ENCODE results near the gene NEMF. TPM values are rescaled to one million over a fixed set of nuclear protein-coding genes. Genes with fewer than 3 reads are reported as not detected.
"Not testable (repeated sequence)": the region's sequence is repeated elsewhere in the genome, so short reads cannot be mapped to it uniquely, and the experiment has no call there.

NEMF gene
- total RNA-seq, 1 donor from 2014 or later: 30.3 TPM

- Histone ChIP-seq H3K4me3 (ENCODE audit: low read depth, low read length) (no peak overlapping the region), H3K36me3 (ENCODE audit: control insufficient read depth, insufficient read depth, low read length) (peaks cover 5% of the 10 kb centered on the region), H3K27me3 (ENCODE audit: control insufficient read depth, insufficient read depth, low read length) (no peaks in the 10 kb centered on the region)
- FAIRE-seq: no peak
- no peak for TF ChIP-seq CTCF (IDR thresholded peaks at IDR 0.05; ENCODE audit: insufficient read depth, low read length, severe bottlenecking)
- no peak for DNase-seq (ENCODE audit: low read depth)
These were observed 43.8 kb downstream of the NEMF start for GRCh38 chr14:49808780-49809179.

GRCh38 chr14:49796025-49796424 lies 56.6 kb downstream of the NEMF start:
- no peak for FAIRE-seq
- Histone ChIP-seq H3K27me3 (ENCODE audit: control insufficient read depth, insufficient read depth, low read length) (no peaks in the 10 kb centered on the region), H3K36me3 (ENCODE audit: control insufficient read depth, insufficient read depth, low read length) (peaks cover 8% of the 10 kb centered on the region), H3K4me3 (ENCODE audit: low read depth, low read length) (no peak overlapping the region)
- TF ChIP-seq CTCF (IDR thresholded peaks at IDR 0.05; ENCODE audit: insufficient read depth, low read length, severe bottlenecking): no peak
- peak; percentile 15 for DNase-seq (ENCODE audit: low read depth)

GRCh38 chr14:49792618-49793017 lies 60.0 kb downstream of the NEMF start:
- H3K4me3 ChIP-seq (ENCODE audit: low read depth, low read length): no peak overlapping the region
- peaks cover 3% of the 10 kb centered on the region for H3K36me3 ChIP-seq (ENCODE audit: control insufficient read depth, insufficient read depth, low read length)
- no peaks in the 10 kb centered on the region for H3K27me3 ChIP-seq (ENCODE audit: control insufficient read depth, insufficient read depth, low read length)
- DNase-seq (ENCODE audit: low read depth) (no peak), FAIRE-seq (no peak)
- TF ChIP-seq CTCF (IDR thresholded peaks at IDR 0.05; ENCODE audit: insufficient read depth, low read length, severe bottlenecking): no peak

- no peak overlapping the region for H3K4me3 ChIP-seq (ENCODE audit: low read depth, low read length)
- FAIRE-seq (no peak), DNase-seq (ENCODE audit: low read depth) (no peak)
- no peaks in the 10 kb centered on the region for H3K27me3 ChIP-seq (ENCODE audit: control insufficient read depth, insufficient read depth, low read length)
- TF ChIP-seq CTCF (IDR thresholded peaks at IDR 0.05; ENCODE audit: insufficient read depth, low read length, severe bottlenecking): no peak
- H3K36me3 ChIP-seq (ENCODE audit: control insufficient read depth, insufficient read depth, low read length): peaks cover 21% of the 10 kb centered on the region
These were observed 66.3 kb downstream of the NEMF start for GRCh38 chr14:49786315-49786714.

GRCh38 chr14:49783394-49784014 lies 69.1 kb downstream of the NEMF start:
- Histone ChIP-seq H3K36me3 (ENCODE audit: control insufficient read depth, insufficient read depth, low read length) (peaks cover 23% of the 10 kb centered on the region), H3K27me3 (ENCODE audit: control insufficient read depth, insufficient read depth, low read length) (no peaks in the 10 kb centered on the region), H3K4me3 (ENCODE audit: low read depth, low read length) (no peak overlapping the region)
- TF ChIP-seq CTCF (IDR thresholded peaks at IDR 0.05; ENCODE audit: insufficient read depth, low read length, severe bottlenecking): no peak
- DNase-seq (ENCODE audit: low read depth): no peak
- FAIRE-seq: no peak

- DNase-seq (ENCODE audit: low read depth); H3K4me3 ChIP-seq (ENCODE audit: low read depth, low read length); FAIRE-seq; H3K27me3 ChIP-seq (ENCODE audit: control insufficient read depth, insufficient read depth, low read length): not testable (repeated sequence)
- peaks cover 17% of the 10 kb centered on the region for H3K36me3 ChIP-seq (ENCODE audit: control insufficient read depth, insufficient read depth, low read length)
These were observed 71.5 kb downstream of the NEMF start for GRCh38 chr14:49781040-49781439.

Data from bronchial epithelial cell (primary cell).